ENCODE measurements around the gene XRCC3.
A peak's percentile ranks its signal among the peaks of the same experiment; 100 is the strongest.

XRCC3 gene

DNA sequence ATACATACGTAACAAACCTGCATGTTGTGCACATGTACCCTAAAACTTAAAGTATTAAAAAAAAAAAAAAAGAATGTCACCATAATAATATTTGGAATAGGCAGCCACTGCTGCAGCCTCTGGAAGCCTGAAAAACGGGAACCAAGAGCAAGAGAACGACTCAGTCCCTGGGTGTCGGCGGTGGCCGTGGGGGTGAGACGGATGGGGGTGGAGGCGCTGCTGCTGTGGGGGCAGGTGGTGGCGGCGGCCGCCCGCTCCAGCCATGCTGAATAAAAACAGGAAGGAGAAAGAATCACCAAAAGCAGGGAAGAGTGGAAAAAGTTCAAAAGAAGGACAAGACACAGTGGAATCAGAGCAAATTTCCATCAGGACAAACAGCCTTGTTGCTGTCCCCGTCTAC is 47.3 kb upstream of the XRCC3 start:
- peaks cover 3% of the 10 kb centered on the region; the same call in 1 of the 2 replicates for H3F3A ChIP-seq (ENCODE audit: insufficient read depth, low read length)
- H4K20me1 ChIP-seq (ENCODE audit: insufficient read depth, low read length): no peaks in the 10 kb centered on the region
- no peak for TF ChIP-seq EZH2 (IDR thresholded peaks at IDR 0.05; ENCODE audit: borderline replicate concordance, low read length)
- TF ChIP-seq, protein P1, sequence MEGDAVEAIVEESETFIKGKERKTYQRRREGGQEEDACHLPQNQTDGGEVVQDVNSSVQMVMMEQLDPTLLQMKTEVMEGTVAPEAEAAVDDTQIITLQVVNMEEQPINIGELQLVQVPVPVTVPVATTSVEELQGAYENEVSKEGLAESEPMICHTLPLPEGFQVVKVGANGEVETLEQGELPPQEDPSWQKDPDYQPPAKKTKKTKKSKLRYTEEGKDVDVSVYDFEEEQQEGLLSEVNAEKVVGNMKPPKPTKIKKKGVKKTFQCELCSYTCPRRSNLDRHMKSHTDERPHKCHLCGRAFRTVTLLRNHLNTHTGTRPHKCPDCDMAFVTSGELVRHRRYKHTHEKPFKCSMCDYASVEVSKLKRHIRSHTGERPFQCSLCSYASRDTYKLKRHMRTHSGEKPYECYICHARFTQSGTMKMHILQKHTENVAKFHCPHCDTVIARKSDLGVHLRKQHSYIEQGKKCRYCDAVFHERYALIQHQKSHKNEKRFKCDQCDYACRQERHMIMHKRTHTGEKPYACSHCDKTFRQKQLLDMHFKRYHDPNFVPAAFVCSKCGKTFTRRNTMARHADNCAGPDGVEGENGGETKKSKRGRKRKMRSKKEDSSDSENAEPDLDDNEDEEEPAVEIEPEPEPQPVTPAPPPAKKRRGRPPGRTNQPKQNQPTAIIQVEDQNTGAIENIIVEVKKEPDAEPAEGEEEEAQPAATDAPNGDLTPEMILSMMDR (IDR thresholded peaks at IDR 0.05; ENCODE audit: low read length): no peak
- no peaks in the 10 kb centered on the region; the same call in 1 of the 2 replicates for H3K36me3 ChIP-seq (ENCODE audit: insufficient read depth, low read length)
- no peaks in the 10 kb centered on the region for H3K9me2 ChIP-seq (ENCODE audit: low read depth, low read length)
- peak overlapping the region; percentile 17; the same call in 1 of the 2 replicates for H3K9ac ChIP-seq (ENCODE audit: low read length)
- no peaks in the 10 kb centered on the region for H3K79me2 ChIP-seq (ENCODE audit: insufficient read depth, low read length)
- H2AFZ ChIP-seq (ENCODE audit: low read length): no peak overlapping the region
- peaks cover 5% of the 10 kb centered on the region; the same call in 1 of the 2 replicates for H3K9me3 ChIP-seq (ENCODE audit: low read length)
- peak overlapping the region; percentile 7 for H3K4me3 ChIP-seq (ENCODE audit: low read depth, low read length, poor library complexity, severe bottlenecking)
- H3K4me2 ChIP-seq (ENCODE audit: low read length): peak overlapping the region; percentile 56
- no peaks in the 10 kb centered on the region for H3K27me3 ChIP-seq (ENCODE audit: insufficient read depth, low read length)
- peaks cover 48% of the 10 kb centered on the region for H3K4me1 ChIP-seq (ENCODE audit: insufficient read depth, low read length, severe bottlenecking)
- peak overlapping the region; percentile 91 for H3K27ac ChIP-seq (ENCODE audit: low read depth, low read length, poor library complexity, severe bottlenecking)

DNA sequence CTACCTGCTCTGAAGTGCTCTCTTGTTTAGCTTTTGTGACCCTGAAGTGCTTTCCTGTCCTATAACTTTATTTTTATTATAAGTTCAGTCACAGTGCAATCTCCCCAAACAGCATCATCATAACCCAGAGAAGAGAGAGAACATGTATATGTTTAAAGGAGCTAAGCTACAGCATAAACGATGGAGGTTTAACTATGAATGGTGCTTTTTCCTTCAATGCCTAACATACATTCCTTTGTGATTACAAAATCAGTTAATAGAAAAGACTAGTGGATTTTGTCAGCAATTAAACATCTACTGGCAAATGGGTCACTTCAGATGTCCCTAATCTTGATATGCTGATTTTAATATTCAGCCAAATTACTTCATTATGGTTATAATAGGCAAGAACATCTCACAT is 46.8 kb upstream of the XRCC3 start:
- peaks cover 48% of the 10 kb centered on the region for H3K4me1 ChIP-seq (ENCODE audit: insufficient read depth, low read length, severe bottlenecking)
- peak overlapping the region; percentile 91 for H3K27ac ChIP-seq (ENCODE audit: low read depth, low read length, poor library complexity, severe bottlenecking)
- TF ChIP-seq, protein P1 (IDR thresholded peaks at IDR 0.05; ENCODE audit: low read length): no peak
- TF ChIP-seq EZH2 (IDR thresholded peaks at IDR 0.05; ENCODE audit: borderline replicate concordance, low read length): no peak

DNA sequence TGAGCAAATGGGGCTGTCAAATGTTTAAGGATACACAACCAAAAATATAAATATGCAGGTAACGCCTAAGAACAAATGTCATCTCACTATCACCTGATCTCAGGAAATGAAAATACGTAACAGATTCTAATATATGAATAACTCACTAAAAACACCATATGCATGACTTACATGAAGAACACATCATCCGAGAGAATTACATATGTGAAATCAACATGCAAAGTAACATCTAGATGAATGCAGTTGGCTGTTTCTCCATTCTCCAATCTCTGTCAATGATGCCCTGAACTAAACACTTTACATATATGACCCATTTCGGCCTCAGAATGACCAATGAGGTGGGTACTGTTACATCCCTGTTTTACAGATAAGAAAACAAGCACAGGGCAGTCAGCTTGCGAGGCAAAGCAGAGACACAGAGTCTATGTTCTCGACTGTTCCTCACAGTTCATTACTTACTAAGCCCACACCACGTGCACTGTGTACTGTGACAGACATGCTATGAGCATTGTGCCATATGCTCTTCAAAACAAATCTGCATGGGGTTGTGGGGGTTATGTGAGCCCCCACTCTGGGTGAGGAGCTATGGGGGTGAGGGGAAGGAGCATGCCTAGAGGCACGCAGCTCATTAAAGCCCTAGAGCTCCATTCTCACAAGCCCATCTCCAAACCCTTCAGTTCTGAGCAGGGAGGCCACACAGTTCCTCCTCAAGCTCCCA is 43.0 kb upstream of the XRCC3 start:
- Histone ChIP-seq H3K27me3 (ENCODE audit: insufficient read depth, low read length) (no peaks in the 10 kb centered on the region), H3K9me2 (ENCODE audit: low read depth, low read length) (no peaks in the 10 kb centered on the region), H3K79me2 (ENCODE audit: insufficient read depth, low read length) (no peaks in the 10 kb centered on the region), H4K20me1 (ENCODE audit: insufficient read depth, low read length) (no peaks in the 10 kb centered on the region), H3K9me3 (ENCODE audit: low read length) (no peaks in the 10 kb centered on the region), H3K9ac (ENCODE audit: low read length) (no peak overlapping the region), H3K4me3 (ENCODE audit: low read depth, low read length, poor library complexity, severe bottlenecking) (no peak overlapping the region), H3K4me2 (ENCODE audit: low read length) (no peak overlapping the region), H3F3A (ENCODE audit: insufficient read depth, low read length) (no peaks in the 10 kb centered on the region), H2AFZ (ENCODE audit: low read length) (no peak overlapping the region), H3K36me3 (ENCODE audit: insufficient read depth, low read length) (no peaks in the 10 kb centered on the region), H3K27ac (ENCODE audit: low read depth, low read length, poor library complexity, severe bottlenecking) (peak overlapping the region; percentile 26), H3K4me1 (ENCODE audit: insufficient read depth, low read length, severe bottlenecking) (peaks cover 35% of the 10 kb centered on the region)
- TF ChIP-seq, protein P1 (IDR thresholded peaks at IDR 0.05; ENCODE audit: low read length): no peak
- TF ChIP-seq EZH2 (IDR thresholded peaks at IDR 0.05; ENCODE audit: borderline replicate concordance, low read length): no peak

More for the DNA sequence above, 46.8 kb upstream of the XRCC3 start:
- Histone ChIP-seq H3K9me3 (ENCODE audit: low read length) (peaks cover 5% of the 10 kb centered on the region; the same call in 1 of the 2 replicates), H3K9ac (ENCODE audit: low read length) (no peak overlapping the region; the same call in 1 of the 2 replicates), H4K20me1 (ENCODE audit: insufficient read depth, low read length) (no peaks in the 10 kb centered on the region), H3F3A (ENCODE audit: insufficient read depth, low read length) (peaks cover 3% of the 10 kb centered on the region; the same call in 1 of the 2 replicates), H2AFZ (ENCODE audit: low read length) (no peak overlapping the region), H3K4me3 (ENCODE audit: low read depth, low read length, poor library complexity, severe bottlenecking) (no peak overlapping the region), H3K79me2 (ENCODE audit: insufficient read depth, low read length) (no peaks in the 10 kb centered on the region), H3K27me3 (ENCODE audit: insufficient read depth, low read length) (no peaks in the 10 kb centered on the region), H3K4me2 (ENCODE audit: low read length) (peak overlapping the region; percentile 3; the same call in 1 of the 2 replicates), H3K36me3 (ENCODE audit: insufficient read depth, low read length) (no peaks in the 10 kb centered on the region; the same call in 1 of the 2 replicates), H3K9me2 (ENCODE audit: low read depth, low read length) (no peaks in the 10 kb centered on the region)
